ENCODE results near the gene PSRC1.
"Not testable (repeated sequence)": the region's sequence is repeated elsewhere in the genome, so short reads cannot be mapped to it uniquely, and the experiment has no call there.

The PSRC1 gene

GRCh38 chr1:109304226-109304920, 21.4 kb upstream of the PSRC1 start:
- TF ChIP-seq POLR2A (IDR thresholded peaks at IDR 0.05; ENCODE audit: low read length) = no peak
- TF ChIP-seq GATA1 (IDR thresholded peaks at IDR 0.05; ENCODE audit: low read depth, low read length) = no peak
- no peak for DNase-seq

GRCh38 chr1:109301874-109302273, 18.9 kb upstream of the PSRC1 start:
- TF ChIP-seq GATA1 (IDR thresholded peaks at IDR 0.05; ENCODE audit: low read depth, low read length) (no peak), POLR2A (IDR thresholded peaks at IDR 0.05; ENCODE audit: low read length) (no peak)
- no peak for DNase-seq

- DNase-seq = no peak
These were observed 17.8 kb upstream of the PSRC1 start for GRCh38 chr1:109300650-109301151.

GRCh38 chr1:109299558-109300343, 16.8 kb upstream of the PSRC1 start:
- DNase-seq = no peak
- TF ChIP-seq GATA1 (IDR thresholded peaks at IDR 0.05; ENCODE audit: low read depth, low read length) (no peak), POLR2A (IDR thresholded peaks at IDR 0.05; ENCODE audit: low read length) (no peak)

More at GRCh38 chr1:109300650-109301151, 17.8 kb upstream of the PSRC1 start:
- no peak for TF ChIP-seq POLR2A (IDR thresholded peaks at IDR 0.05; ENCODE audit: low read length)

- DNase-seq = no peak
- TF ChIP-seq GATA1 (IDR thresholded peaks at IDR 0.05; ENCODE audit: low read depth, low read length) = no peak
- TF ChIP-seq POLR2A (IDR thresholded peaks at IDR 0.05; ENCODE audit: low read length) = no peak
These were observed 16.0 kb upstream of the PSRC1 start for GRCh38 chr1:109298666-109299557.

- DNase-seq = no peak
- TF ChIP-seq GATA1 (IDR thresholded peaks at IDR 0.05; ENCODE audit: low read depth, low read length) (no peak), POLR2A (IDR thresholded peaks at IDR 0.05; ENCODE audit: low read length) (no peak)
These were observed 13.8 kb upstream of the PSRC1 start for GRCh38 chr1:109296782-109297181.

GRCh38 chr1:109295712-109296415, 12.9 kb upstream of the PSRC1 start:
- DNase-seq = no peak
- TF ChIP-seq POLR2A (IDR thresholded peaks at IDR 0.05; ENCODE audit: low read length) (no peak), GATA1 (IDR thresholded peaks at IDR 0.05; ENCODE audit: low read depth, low read length) (no peak)

GRCh38 chr1:109294481-109294880, 11.5 kb upstream of the PSRC1 start:
- TF ChIP-seq POLR2A (IDR thresholded peaks at IDR 0.05; ENCODE audit: low read length) (no peak), GATA1 (IDR thresholded peaks at IDR 0.05; ENCODE audit: low read depth, low read length) (no peak)
- DNase-seq = no peak

GRCh38 chr1:109293026-109293425, 10.1 kb upstream of the PSRC1 start:
- DNase-seq = no peak
- TF ChIP-seq POLR2A (IDR thresholded peaks at IDR 0.05; ENCODE audit: low read length) (no peak), GATA1 (IDR thresholded peaks at IDR 0.05; ENCODE audit: low read depth, low read length) (no peak)

- no peak for DNase-seq
- TF ChIP-seq GATA1 (IDR thresholded peaks at IDR 0.05; ENCODE audit: low read depth, low read length) (no peak), POLR2A (IDR thresholded peaks at IDR 0.05; ENCODE audit: low read length) (no peak)
These were observed 9.4 kb upstream of the PSRC1 start for GRCh38 chr1:109292364-109292763.

- no peak for DNase-seq
These were observed 8.1 kb upstream of the PSRC1 start for GRCh38 chr1:109290998-109291397.

GRCh38 chr1:109290137-109290536, 7.2 kb upstream of the PSRC1 start:
- TF ChIP-seq GATA1 (IDR thresholded peaks at IDR 0.05; ENCODE audit: low read depth, low read length) = no peak
- TF ChIP-seq POLR2A (IDR thresholded peaks at IDR 0.05; ENCODE audit: low read length) = no peak
- no peak for DNase-seq

More at GRCh38 chr1:109290998-109291397, 8.1 kb upstream of the PSRC1 start:
- no peak for TF ChIP-seq GATA1 (IDR thresholded peaks at IDR 0.05; ENCODE audit: low read depth, low read length)
- no peak for TF ChIP-seq POLR2A (IDR thresholded peaks at IDR 0.05; ENCODE audit: low read length)

GRCh38 chr1:109286762-109287161, 3.8 kb upstream of the PSRC1 start:
- not testable (repeated sequence) for DNase-seq
